Fibroblast of mammary gland (primary cell): ENCODE data around the gene GLTPD2.

Source experiments
- DNase-seq: peaks from one replicate; pipeline ENCODE4 v3.0.0-alpha.2; 2010; ENCODE audit warnings: low read depth
- H3K4me3 ChIP-seq: 2 replicates; pipeline ENCODE4 v1.5.1; 2011; ENCODE audit warnings: low read depth, mild to moderate bottlenecking, low read length, moderate library complexity; ENCODE audit not compliant: control insufficient read depth
- TF ChIP-seq, protein P1 (sequence below): conservative IDR thresholded peaks from 2 replicates; pipeline ENCODE4 v1.5.1; 2011; ENCODE audit warnings: low read depth, low read length, inconsistent platforms; ENCODE audit not compliant: control insufficient read depth, insufficient read depth

Gene GLTPD2

DNA sequence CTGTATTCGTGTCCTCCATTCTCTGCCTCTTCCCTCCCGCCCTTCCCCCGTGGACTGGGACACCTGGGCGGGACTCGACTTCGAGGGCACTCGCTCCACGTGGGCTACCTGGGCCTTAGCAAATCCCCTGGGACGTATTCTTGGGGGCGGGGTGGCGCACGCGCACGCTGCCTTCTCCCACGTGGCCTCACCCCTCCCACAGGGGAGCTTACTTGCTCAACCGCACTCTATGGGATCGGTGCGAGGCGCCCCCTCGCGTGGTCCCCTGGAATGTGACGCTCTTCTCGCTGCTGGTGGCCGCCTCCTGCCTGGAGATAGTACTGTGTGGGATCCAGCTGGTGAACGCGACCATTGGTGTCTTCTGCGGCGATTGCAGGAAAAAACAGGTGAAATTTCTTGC, 6.1 kb upstream of the GLTPD2 start:
- no peak overlapping the region for H3K4me3 ChIP-seq
- TF ChIP-seq, protein P1, sequence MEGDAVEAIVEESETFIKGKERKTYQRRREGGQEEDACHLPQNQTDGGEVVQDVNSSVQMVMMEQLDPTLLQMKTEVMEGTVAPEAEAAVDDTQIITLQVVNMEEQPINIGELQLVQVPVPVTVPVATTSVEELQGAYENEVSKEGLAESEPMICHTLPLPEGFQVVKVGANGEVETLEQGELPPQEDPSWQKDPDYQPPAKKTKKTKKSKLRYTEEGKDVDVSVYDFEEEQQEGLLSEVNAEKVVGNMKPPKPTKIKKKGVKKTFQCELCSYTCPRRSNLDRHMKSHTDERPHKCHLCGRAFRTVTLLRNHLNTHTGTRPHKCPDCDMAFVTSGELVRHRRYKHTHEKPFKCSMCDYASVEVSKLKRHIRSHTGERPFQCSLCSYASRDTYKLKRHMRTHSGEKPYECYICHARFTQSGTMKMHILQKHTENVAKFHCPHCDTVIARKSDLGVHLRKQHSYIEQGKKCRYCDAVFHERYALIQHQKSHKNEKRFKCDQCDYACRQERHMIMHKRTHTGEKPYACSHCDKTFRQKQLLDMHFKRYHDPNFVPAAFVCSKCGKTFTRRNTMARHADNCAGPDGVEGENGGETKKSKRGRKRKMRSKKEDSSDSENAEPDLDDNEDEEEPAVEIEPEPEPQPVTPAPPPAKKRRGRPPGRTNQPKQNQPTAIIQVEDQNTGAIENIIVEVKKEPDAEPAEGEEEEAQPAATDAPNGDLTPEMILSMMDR, result no peak
- DNase-seq, result no peak

DNA sequence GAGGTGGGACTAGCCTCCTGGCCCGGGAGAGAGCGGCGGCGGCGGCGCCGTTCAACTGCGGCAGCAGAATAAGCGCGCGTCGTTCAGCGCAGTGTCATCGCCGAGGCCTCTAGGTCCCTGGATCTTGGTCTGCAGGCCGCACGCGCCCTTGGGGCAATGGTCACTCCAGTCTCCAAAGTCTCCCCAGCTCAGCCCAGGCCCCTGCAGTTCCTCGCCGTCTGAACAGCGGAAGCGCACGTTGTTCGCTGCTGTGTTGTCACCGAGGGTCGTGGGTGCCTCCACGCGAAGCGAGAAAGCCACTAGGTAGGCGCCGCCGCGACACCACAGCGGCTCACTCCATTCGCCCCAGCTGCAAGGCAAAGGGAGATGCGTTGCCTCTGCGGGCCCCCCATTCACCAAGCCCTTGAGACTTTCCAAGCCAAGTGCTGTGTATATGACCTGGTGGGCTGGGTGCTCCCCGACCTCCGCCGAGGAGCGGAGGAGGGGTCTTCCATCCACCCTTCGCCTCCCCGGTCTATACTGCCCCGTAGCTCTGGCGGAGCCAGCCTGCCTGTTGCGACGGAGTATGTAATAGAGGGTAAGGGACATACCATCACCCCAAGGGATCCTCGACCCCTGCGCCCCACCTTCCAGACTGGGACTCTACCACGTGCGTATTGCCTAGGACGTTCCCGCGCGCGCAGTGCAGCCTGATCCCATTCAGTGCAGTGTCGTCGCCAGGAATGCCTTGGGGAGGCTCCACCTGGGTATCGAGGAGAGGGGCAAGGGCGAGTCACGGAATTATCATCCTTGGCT, 3.3 kb upstream of the GLTPD2 start:
- no peak for DNase-seq
- TF ChIP-seq, protein P1, result no peak
- no peak overlapping the region for H3K4me3 ChIP-seq

DNA sequence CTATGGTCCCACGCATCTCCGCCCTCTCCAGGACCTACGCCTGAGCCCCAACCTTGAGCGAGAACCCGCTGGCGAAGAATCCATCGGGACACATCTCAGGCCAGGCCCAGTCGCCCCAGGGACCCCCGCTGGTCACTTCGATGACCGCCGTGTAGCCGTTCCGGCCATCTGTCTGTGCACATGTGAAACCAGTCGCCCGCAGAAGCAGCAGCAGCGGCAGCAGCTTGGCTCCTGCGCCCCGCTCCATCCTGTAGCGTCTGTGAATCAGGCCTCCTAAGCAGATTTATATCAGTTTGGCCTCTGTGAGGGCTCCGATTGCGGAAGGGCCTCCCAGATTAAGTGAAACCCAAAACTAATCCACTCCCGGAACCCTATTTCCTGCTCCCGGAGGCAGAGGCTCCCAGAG, 2.7 kb upstream of the GLTPD2 start, which contains the start of gene VMO1:
VMO1 (minus strand) TSS at position 259 of the 406 bp plus-strand sequence; CDS start at position 247, 12 bp downstream.
- DNase-seq, result peak; percentile 33
- TF ChIP-seq, protein P1, result no peak
- H3K4me3 ChIP-seq, result no peak within 1 kb of the TSS

DNA sequence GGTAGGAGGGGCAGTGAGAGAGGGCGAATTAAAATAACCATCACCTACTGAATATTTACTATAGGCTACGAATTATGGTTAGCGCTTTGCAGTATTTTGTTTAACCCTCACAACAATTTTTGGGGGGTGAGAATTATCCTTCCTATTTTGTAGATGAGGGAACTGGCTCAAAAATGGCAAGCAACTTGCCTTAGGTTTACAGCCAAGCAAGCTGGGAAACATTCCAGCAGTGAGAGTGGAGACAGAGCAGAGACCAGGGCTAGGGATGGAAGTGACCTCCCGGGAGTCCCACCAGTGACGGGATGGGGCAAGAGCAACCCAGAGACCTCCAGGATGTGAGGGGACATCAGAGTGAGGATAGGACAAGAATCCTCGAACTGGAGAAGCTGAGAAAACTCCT, 2.2 kb upstream of the GLTPD2 start:
- DNase-seq, result peak; percentile 18
- H3K4me3 ChIP-seq, result no peak overlapping the region
- TF ChIP-seq, protein P1, result no peak

DNA sequence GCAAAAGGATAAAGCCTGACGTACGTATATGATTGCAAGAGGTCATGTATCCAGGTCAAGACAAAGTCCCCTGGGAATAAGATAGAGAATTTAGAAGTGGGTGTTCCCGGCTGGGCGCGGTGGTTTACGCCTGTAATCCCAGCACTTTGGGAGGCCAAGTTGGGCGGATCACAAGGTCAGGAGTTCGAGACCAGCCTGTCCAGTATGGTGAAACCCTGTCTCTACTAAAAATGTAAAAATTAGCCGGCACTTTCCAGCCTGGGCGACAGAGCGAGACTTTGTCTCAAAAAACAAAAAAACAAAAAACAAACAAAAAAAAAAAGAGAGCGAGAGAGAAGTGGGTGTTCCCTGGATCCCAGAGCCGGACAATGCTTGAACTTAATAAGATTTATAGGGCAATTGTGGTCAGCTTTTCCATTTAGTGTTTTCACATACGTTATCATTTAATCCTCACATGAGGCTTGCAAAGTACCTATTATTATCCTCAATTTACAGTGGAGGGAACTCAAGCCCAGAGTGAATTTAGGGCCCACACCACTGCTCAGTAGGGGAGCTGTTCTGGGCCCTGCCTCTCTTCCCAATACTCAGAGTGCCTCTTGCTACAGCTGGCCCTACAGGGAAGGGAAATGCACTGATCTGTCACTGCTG, 481 bp upstream of the GLTPD2 start:
- DNase-seq, result peak; percentile 77
- TF ChIP-seq, protein P1, result no peak
- H3K4me3 ChIP-seq, result no peak overlapping the region

DNA sequence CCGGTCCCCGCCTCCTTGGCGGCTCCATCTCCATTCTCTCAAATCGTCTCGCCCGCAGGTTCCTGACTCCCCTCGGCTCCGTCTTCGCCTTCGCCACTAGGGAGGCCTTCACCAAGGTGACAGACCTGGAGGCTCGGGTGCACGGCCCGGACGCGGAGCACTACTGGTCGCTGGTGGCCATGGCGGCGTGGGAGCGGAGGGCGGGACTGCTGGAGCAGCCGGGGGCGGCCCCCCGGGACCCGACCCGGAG, 862 bp downstream of the GLTPD2 start:
- TF ChIP-seq, protein P1, result no peak
- H3K4me3 ChIP-seq, result peak overlapping the region; percentile 60
- DNase-seq, result no peak
